HG02884 (cell line): Measurements from ENCODE around the gene BTBD2.

Experiments
- ATAC-seq: cut with Tn5 transposase; IDR thresholded peaks from one replicate; pipeline ENCODE4 v1.9.1; 2021; ENCODE audit warnings: mild to moderate bottlenecking, moderate library complexity; ENCODE audit not compliant: unreplicated experiment

Gene BTBD2

DNA sequence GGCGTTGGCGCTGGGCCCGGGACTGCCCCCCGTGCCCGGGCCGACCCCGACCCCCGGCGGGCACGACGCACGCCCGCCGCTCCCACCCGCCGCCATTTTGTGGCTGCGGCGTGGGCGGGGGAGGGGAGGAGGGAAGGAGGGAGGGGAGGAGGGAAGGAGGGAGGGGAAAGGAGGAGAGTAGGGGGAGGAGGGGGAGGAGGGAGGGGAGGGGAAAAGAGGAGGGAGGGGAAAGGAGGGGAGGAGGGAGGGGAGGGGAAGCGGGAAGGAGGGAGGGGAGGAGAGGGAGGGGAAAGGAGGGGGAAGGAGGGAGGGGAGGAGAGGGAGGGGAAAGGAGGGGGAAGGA is at the start of gene BTBD2:
TSS of gene BTBD2 (minus strand) at position 107 of the 343 bp plus-strand sequence. CDS start at position 96, 11 bp downstream.
- ATAC-seq, result no peak

GRCh38 chr19:2064788-2065524 is 49.4 kb upstream of the BTBD2 start:
- no peak for ATAC-seq

GRCh38 chr19:2064395-2064787 is 48.9 kb upstream of the BTBD2 start:
- no peak for ATAC-seq

DNA sequence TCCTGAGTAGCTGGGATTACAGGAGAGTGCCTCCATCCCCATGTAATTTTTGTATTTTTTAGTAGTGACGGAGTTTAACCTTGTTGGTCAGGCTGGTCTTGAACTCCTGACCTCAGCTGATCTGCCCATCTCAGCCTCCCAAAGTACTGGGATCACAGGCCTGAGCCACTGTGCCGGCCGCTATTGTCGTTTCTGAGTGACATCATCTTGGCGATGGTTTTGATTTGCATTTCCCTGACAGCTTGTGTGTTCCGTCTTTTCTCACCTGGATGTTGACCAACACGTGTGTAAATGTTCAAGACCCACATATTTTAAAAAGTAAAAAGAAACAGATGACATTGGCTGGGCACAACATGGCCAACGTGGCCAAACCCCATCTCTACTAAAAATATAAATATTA is 48.3 kb upstream of the BTBD2 start:
- no peak for ATAC-seq

DNA sequence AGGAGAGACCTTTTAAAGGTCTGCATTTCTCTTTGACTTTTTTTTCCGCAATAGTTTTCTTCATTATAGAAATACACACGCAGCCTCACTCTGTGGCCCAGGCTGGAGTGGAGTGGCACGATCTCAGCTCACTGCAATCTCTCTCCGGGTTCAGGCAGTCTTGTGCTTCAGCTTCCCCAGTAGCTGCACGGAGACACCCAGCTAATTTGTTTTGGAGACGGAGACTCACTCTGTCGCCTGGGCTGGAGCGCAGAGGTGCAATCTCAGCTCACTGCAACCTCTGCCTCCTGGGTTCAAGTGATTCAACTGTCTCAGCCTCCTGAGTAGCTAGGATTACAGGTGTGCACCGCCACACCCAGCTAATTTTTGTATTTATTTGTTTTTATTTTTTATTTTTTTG is 47.3 kb upstream of the BTBD2 start:
- no peak for ATAC-seq

DNA sequence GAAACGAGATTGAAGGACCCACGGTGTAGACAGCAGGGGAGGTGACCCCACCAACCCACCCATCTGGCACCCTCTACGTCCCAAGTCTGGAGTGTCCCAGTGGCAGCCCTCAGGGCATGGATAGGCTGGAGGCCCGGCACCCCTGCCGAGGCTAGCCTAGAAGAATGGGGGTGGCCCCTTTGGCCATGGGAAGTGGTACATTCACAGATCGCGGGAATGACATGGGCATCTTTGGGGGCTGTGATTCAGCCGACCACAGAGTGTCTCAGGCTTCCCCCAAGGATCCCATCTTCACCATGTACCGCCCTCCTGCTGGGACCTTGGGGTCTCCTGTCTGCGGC is 46.8 kb upstream of the BTBD2 start:
- ATAC-seq, result no peak

GRCh38 chr19:2061495-2062388 is 46.2 kb upstream of the BTBD2 start:
- ATAC-seq, result peak; percentile 78

DNA sequence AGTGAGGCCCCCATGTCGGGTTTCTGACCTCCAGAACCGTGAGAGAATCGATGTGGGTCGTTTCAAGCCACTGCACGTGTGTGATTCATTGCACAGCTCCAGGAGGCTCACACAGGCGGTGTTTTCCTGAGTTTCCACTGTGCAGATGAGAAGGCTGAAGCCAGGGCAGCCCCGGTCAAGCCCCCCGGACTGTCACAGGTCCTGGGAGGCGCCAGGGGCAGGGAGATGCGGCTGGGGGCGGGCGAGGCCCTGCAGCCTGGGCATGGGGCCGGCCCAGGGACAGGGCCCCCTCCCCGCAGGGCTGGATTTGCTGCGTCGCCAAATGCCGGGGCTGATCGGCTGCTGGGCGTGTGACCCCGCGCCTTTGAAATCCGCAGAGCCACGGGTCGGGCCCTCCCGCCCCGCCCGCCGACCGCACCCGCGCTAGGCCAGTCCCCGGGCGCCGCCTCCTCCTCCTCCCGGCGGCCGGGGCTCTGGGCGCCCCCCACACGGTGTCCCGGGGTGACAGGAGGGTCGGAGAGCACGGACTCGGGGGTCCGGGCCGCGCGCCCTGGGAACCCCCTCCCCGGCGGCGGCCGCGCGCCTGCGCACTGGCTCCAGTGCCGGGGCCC is 45.5 kb upstream of the BTBD2 start:
- ATAC-seq, result peak; percentile 23

- no peak for ATAC-seq
Measured at GRCh38 chr19:2059422-2060201, 44.1 kb upstream of the BTBD2 start.

DNA sequence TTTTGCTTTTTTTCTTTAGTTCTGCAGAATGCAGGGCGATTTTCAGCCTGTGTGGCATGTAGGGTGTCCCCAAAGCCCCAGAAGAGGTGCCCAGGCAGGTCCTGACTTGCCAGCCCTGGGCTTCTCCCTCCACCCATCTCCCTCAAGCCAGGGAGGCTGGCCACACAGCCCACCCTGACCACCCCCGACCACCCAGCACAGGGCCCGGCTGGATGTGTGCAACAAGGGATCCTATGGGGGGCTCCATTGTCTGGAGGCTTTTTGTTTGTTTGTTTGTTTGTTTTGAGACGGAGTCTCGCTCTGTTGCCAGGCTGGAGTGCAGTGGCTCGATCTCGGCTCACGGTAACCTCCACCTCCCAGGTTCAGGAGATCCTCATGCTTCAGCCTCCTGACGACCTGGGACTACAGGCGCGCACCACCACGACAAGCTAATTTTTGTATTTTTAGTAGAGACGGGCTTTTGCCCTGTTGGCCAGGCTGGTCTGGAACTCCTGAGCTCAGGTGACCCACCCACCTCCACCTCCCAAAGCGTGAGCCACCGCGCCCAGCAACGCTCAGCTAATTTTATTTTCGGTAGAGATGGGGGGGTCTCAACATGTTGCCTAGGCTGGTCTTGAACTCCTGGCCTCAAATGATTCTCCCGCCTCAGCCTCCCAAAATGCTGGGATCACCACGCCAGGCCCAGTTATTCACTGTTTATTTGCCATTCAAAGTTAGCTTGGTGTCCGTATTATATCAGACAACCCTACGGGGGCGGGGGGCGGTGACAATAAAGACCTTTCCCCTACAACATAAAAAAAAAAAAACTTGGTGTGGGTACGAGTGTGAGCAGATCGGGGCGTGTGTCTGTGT is 43.3 kb upstream of the BTBD2 start:
- ATAC-seq, result no peak

DNA sequence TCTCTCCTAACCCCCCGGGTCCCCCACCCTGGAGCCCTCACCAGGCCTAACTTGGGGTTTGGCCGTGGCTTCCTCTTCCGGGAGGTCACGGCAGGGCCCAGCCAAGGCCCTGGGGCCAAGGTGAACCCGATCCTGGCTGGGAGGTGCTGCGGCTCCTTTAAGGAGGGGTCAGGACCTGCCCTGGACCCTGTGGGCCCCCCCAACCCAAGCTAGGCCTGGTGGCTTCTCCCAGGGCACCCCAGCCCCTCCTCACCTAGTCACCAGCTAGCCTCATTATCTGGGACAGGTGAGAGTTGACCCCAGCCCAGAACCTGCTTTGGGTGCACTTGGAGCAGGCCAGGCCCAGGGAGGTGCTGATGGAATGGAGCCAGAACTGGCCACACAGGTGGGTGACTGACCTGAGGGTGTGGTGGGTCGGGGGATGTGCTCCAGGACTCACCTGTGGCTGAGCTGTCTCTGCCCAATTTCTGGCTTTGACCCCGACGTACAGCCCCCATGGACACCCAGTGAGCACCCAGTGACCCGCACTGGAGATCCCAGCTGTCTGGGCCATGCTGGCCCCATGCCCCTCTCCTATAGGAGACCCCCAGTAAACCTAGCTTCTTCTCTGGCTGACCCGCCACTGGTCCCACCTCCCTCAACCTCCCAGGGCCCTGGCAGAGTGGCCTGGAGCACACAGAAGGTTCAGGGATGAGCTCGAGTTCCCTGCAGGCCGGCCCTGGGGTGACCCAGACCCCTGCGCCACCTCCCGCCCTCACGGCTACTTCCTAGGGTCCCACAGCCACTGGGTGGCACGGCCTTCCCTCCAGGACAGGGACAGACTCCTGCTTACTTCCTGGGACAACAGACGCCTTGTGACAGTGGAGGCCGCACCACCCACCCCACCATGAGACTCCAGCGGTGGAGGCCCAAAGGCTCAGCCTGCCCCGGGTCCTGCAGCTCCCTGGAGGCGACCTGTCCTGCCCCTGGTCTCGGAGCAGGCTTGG is 42.3 kb upstream of the BTBD2 start:
- no peak for ATAC-seq

DNA sequence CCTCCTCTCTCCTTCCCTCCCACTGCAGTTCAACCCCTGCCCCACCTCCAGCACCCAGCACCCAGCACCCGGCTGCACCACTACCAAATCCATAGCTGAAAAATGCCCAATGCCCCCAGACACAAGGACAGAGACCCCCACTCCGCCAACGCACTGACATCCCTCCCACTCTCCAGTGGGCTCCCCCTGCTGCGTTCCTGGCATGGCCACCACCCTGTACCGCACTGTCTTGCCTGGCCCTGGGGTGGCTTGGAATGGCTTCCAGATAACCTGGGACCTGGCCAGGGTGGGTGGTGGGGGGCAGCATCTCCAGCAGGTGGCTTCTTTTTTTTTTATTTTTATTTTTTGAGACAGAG is 41.3 kb upstream of the BTBD2 start:
- no peak for ATAC-seq

DNA sequence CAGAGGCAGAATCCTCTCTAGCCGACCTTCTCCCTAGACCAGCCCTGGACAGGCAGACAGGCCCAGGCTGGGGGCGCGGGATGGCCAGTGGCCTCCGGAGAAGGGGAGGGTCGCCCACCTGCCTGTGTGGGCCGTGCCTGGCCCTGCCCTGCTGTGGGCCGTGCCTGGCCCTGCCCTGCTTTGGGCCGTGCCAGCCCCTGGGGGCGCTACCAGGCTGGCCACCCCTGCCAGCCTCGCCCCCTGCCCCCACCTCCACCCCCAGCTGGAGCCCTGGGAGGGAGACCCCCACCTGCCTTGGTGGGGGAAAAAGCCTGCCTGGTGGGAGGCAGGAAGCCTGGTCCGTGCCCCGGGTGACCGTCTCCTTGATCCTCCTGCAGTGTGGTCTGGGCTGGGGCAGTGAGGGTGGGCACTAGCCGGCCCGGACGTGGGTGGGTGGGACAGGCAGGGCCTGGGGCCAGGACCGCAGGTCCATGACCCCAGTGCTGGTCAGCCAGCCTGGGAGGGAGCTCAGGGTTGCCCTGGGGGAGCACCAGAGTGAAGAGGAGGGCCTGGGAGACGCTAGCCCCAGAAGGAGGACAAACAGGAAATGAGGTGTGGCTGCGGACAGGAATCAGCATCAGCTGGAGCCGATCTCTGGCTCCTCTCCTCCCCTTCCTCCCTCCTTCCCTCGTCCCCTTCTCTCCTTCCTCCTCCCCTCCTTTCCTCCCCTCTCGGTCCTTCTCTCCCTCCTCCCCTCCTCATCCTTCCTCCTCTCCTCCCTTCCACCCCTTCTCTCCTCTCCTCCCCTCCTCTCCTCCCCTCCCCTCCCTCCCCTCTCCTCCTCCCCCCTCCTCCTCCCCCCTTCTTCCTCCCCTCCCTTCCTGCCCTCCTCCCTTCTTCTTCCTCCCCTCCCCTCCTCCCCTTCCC is 40.7 kb upstream of the BTBD2 start:
- ATAC-seq, result no peak

DNA sequence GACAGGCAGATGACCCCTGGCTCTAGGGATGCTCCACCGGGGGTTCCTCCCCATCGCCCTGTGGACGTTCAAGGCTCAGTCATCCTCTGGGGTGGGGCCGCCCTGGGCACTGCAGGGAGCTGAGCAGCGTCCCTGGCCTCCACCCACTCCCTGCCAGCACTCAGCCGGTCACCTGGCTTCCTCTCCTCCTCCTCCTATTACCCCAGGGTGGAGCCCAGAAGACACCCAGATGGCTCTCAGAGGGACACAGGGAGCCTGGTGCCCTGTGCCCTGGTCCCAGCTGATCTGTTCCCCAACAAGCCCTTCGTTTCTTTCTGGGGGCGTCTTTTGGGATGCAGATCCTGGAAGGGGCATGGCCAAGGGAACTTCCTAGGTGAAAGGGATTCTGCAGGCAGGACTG is 39.2 kb upstream of the BTBD2 start:
- no peak for ATAC-seq

GRCh38 chr19:2053601-2054389 is 38.3 kb upstream of the BTBD2 start:
- no peak for ATAC-seq

GRCh38 chr19:2051773-2052704 is 36.5 kb upstream of the BTBD2 start:
- no peak for ATAC-seq
